Measurements from ENCODE around the gene TNIK. TPM values are rescaled to one million over a fixed set of nuclear protein-coding genes. Genes with fewer than 3 reads are reported as not detected.

The TNIK gene
- total and polyA plus RNA-seq, 2 of the 4 experiments (the other 2 are of a cell fraction) = 3.4 to 6.3 TPM

- WGBS, 2 experiments (ENCODE audit: extremely low coverage in 2 of 2, insufficient read length in 1 of 2) = no CpG with 5 or more reads among the region's 2 CpGs
- Histone ChIP-seq H3K18ac (ENCODE audit: low read depth, low read length) (no peak overlapping the region), H3K23ac (ENCODE audit: low read depth, low read length) (no peak overlapping the region), H4K20me1 (ENCODE audit: insufficient read depth, low read length) (no peaks in the 10 kb centered on the region), H2AK9ac (replicated peaks; ENCODE audit: low read depth, low read length, poor library complexity) (no peak overlapping the region), H2AK5ac (ENCODE audit: low read depth, low read length) (no peak overlapping the region), H3K9me3 (ENCODE audit: control insufficient read depth, insufficient read depth, low read length) (no peaks in the 10 kb centered on the region), H3K4ac (ENCODE audit: low read depth, low read length) (no peak overlapping the region), H3K4me2 (ENCODE audit: low read depth, low read length) (no peak overlapping the region), H4K8ac (ENCODE audit: low read depth in 2 of 2, low read length in 2 of 2) (no peak overlapping the region), H4K5ac (ENCODE audit: low read depth, low read length) (no peak overlapping the region), H3K9me1 (ENCODE audit: insufficient read depth, low read length) (peaks cover 3% of the 10 kb centered on the region; the same call in 1 of the 2 replicates), H2BK5ac (ENCODE audit: low read depth, low read length, poor library complexity, severe bottlenecking) (no peak overlapping the region), H3K14ac (replicated peaks; ENCODE audit: low read depth, low read length) (no peak overlapping the region), H3K27ac (ENCODE audit: insufficient read depth, low read length) (no peak overlapping the region), H3K4me3 (ENCODE audit: insufficient read depth, low read depth, low read length) (no peak overlapping the region), H4K91ac (ENCODE audit: insufficient read depth, low read depth, low read length) (no peak overlapping the region), H2BK15ac (ENCODE audit: low read depth, low read length) (no peak overlapping the region), H2BK120ac (ENCODE audit: low read depth, low read length) (no peak overlapping the region), H3K27me3 (ENCODE audit: control insufficient read depth, insufficient read depth, low read length) (no peaks in the 10 kb centered on the region), H3K56ac (ENCODE audit: extremely low read depth, insufficient read depth, low read length) (no peak overlapping the region), H3K79me1 (ENCODE audit: low read depth in 1 of 2, low read length in 2 of 2) (no peaks in the 10 kb centered on the region), H2BK20ac (ENCODE audit: low read depth, low read length) (no peak overlapping the region), H3K4me1 (ENCODE audit: control insufficient read depth, insufficient read depth, low read length) (no peaks in the 10 kb centered on the region), H2AFZ (replicated peaks; ENCODE audit: low read length, poor library complexity) (no peak overlapping the region), H3K36me3 (ENCODE audit: control insufficient read depth, insufficient read depth, low read length) (no peaks in the 10 kb centered on the region), H3K9ac (ENCODE audit: low read depth, low read length) (no peak overlapping the region)
- no TSS peak for BruUV-seq (replicated peaks)
- TF ChIP-seq RCOR1 (IDR thresholded peaks at IDR 0.05; ENCODE audit: insufficient replicate concordance, low read length) (no peak), MAZ (IDR thresholded peaks at IDR 0.05; ENCODE audit: borderline replicate concordance, low read depth, low read length) (no peak), MAFK (IDR thresholded peaks at IDR 0.05; ENCODE audit: low read depth, low read length) (no peak), CEBPB (IDR thresholded peaks at IDR 0.05; ENCODE audit: low read depth, low read length) (no peak), BHLHE40 (IDR thresholded peaks at IDR 0.05; ENCODE audit: low read depth, low read length) (no peak), RAD21 (IDR thresholded peaks at IDR 0.05; ENCODE audit: low read length) (no peak), POLR2A (IDR thresholded peaks at IDR 0.05; ENCODE audit: low read depth, low read length) (no peak), ELK1 (IDR thresholded peaks at IDR 0.05; ENCODE audit: borderline replicate concordance, low read depth, low read length) (no peak)
- TF ChIP-seq, protein P1, sequence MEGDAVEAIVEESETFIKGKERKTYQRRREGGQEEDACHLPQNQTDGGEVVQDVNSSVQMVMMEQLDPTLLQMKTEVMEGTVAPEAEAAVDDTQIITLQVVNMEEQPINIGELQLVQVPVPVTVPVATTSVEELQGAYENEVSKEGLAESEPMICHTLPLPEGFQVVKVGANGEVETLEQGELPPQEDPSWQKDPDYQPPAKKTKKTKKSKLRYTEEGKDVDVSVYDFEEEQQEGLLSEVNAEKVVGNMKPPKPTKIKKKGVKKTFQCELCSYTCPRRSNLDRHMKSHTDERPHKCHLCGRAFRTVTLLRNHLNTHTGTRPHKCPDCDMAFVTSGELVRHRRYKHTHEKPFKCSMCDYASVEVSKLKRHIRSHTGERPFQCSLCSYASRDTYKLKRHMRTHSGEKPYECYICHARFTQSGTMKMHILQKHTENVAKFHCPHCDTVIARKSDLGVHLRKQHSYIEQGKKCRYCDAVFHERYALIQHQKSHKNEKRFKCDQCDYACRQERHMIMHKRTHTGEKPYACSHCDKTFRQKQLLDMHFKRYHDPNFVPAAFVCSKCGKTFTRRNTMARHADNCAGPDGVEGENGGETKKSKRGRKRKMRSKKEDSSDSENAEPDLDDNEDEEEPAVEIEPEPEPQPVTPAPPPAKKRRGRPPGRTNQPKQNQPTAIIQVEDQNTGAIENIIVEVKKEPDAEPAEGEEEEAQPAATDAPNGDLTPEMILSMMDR (conservative IDR thresholded peaks at IDR 0.05; ENCODE audit: low read depth, low read length) = no peak
- intact Hi-C loops (cut with micrococcal nuclease) (no loop called here), dilution Hi-C loops (cut with HindIII; ENCODE audit: low sequenced_read_pairs, unreplicated experiment) (no loop called here), in situ Hi-C loops (cut with MboI; ENCODE audit: low sequenced_read_pairs) (no loop called here)
- ChIA-PET CTCF (interaction anchor here (1.5 kb wide), 1 partner anchor 11 kb away, joined by 3 read pairs; no protein-coding TSS in a partner anchor), POLR2A (ENCODE audit: unreplicated experiment) (no interaction called here)
- no peak for ATAC-seq (ENCODE audit: low read depth)
- no peak for DNase-seq
Observed at GRCh38 chr3:171150945-171151344, 309.3 kb downstream of the TNIK start.

Measured in IMR-90 (cell line).